ENCODE measurements around the gene CDK1.

CDK1 gene

GRCh38 chr10:60753152-60753551 is 25.1 kb upstream of the CDK1 start:
- DNase-seq (ENCODE audit: low read depth): no peak
- H3K4me3 ChIP-seq (replicated peaks; ENCODE audit: low read depth, low read length): no peak overlapping the region
- no peak for TF ChIP-seq CTCF (IDR thresholded peaks at IDR 0.05; ENCODE audit: low read length, missing control alignments)

GRCh38 chr10:60753817-60754216 is 24.5 kb upstream of the CDK1 start:
- DNase-seq (ENCODE audit: low read depth): no peak
- H3K4me3 ChIP-seq (replicated peaks; ENCODE audit: low read depth, low read length): no peak overlapping the region
- no peak for TF ChIP-seq CTCF (IDR thresholded peaks at IDR 0.05; ENCODE audit: low read length, missing control alignments)

GRCh38 chr10:60757420-60757895 is 20.8 kb upstream of the CDK1 start:
- H3K4me3 ChIP-seq (replicated peaks; ENCODE audit: low read depth, low read length): no peak overlapping the region
- no peak for TF ChIP-seq CTCF (IDR thresholded peaks at IDR 0.05; ENCODE audit: low read length, missing control alignments)
- DNase-seq (ENCODE audit: low read depth): no peak

- no peak for DNase-seq (ENCODE audit: low read depth)
- H3K4me3 ChIP-seq (replicated peaks; ENCODE audit: low read depth, low read length): no peak overlapping the region
- no peak for TF ChIP-seq CTCF (IDR thresholded peaks at IDR 0.05; ENCODE audit: low read length, missing control alignments)
Measured at GRCh38 chr10:60759181-60759580, 19.1 kb upstream of the CDK1 start.

- H3K4me3 ChIP-seq (replicated peaks; ENCODE audit: low read depth, low read length): no peak overlapping the region
- DNase-seq (ENCODE audit: low read depth): no peak
- no peak for TF ChIP-seq CTCF (IDR thresholded peaks at IDR 0.05; ENCODE audit: low read length, missing control alignments)
Measured at GRCh38 chr10:60760711-60761210, 17.5 kb upstream of the CDK1 start.

GRCh38 chr10:60762554-60762953 is 15.7 kb upstream of the CDK1 start:
- TF ChIP-seq CTCF (IDR thresholded peaks at IDR 0.05; ENCODE audit: low read length, missing control alignments): no peak
- DNase-seq (ENCODE audit: low read depth): no peak
- no peak overlapping the region for H3K4me3 ChIP-seq (replicated peaks; ENCODE audit: low read depth, low read length)

GRCh38 chr10:60767424-60767823 is 10.9 kb upstream of the CDK1 start:
- no peak for TF ChIP-seq CTCF (IDR thresholded peaks at IDR 0.05; ENCODE audit: low read length, missing control alignments)
- H3K4me3 ChIP-seq (replicated peaks; ENCODE audit: low read depth, low read length): no peak overlapping the region
- DNase-seq (ENCODE audit: low read depth): no peak
